Keratinocyte (primary cell): ENCODE measurements around the gene MYPN.

Source experiments
- EZH2 ChIP-seq: IDR thresholded peaks from one replicate; pipeline ENCODE4 v1.6.1; 2012; ENCODE audit warnings: inconsistent platforms, mild to moderate bottlenecking, low read length, moderate library complexity
- TF ChIP-seq, protein P1 (sequence below), 3 experiments: IDR thresholded peaks in 1 of 3; conservative IDR thresholded peaks in 1 of 3; optimal IDR thresholded peaks in 1 of 3; 2 replicates in 2 of 3; 3 replicates in 1 of 3; pipeline versions ENCODE3 to v1.5.1; 2011; ENCODE audit warnings: low read length in 3 of 3, mild to moderate bottlenecking in 3 of 3, moderate library complexity in 2 of 3, control low read depth in 1 of 3, inconsistent platforms in 1 of 3; ENCODE audit not compliant: insufficient read depth in 2 of 3; ENCODE audit errors: extremely low read depth in 1 of 3

DNA sequence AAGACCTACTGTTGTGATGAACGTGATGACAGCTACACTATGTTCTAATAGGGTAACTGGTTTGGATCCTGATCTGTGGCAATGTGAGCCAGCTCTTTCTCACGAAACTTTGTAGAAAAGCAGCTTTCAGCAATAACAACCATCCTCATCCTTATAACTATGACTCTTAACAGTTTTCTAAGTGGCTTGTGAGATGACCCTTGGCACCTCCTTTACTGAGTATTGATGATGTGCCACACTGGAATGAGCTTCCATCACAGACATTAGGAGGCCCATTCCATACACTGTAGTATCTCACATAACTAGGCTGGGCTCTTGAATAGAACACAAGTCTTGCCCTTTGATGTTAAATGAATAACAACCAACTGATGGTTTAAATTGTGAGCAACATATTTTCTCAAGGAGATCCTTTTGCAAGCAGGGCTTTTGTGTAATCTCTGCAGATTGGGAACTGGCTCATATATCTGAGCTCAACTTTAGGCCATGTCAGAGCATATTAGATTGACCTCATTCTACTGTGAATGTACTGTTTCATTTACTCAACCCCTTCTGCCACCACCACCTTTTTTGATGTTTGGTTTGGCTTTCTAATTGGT is 46.4 kb downstream of the MYPN start:
- no peak for TF ChIP-seq EZH2
- TF ChIP-seq, protein P1, sequence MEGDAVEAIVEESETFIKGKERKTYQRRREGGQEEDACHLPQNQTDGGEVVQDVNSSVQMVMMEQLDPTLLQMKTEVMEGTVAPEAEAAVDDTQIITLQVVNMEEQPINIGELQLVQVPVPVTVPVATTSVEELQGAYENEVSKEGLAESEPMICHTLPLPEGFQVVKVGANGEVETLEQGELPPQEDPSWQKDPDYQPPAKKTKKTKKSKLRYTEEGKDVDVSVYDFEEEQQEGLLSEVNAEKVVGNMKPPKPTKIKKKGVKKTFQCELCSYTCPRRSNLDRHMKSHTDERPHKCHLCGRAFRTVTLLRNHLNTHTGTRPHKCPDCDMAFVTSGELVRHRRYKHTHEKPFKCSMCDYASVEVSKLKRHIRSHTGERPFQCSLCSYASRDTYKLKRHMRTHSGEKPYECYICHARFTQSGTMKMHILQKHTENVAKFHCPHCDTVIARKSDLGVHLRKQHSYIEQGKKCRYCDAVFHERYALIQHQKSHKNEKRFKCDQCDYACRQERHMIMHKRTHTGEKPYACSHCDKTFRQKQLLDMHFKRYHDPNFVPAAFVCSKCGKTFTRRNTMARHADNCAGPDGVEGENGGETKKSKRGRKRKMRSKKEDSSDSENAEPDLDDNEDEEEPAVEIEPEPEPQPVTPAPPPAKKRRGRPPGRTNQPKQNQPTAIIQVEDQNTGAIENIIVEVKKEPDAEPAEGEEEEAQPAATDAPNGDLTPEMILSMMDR (optimal IDR thresholded peaks at IDR 0.05 in 1 of 3, IDR thresholded peaks at IDR 0.05 in 1 of 3, conservative IDR thresholded peaks at IDR 0.05 in 1 of 3; ENCODE audit: extremely low read depth in 1 of 3, insufficient read depth in 2 of 3, low read length in 3 of 3) = no peak
